ENCODE measurements around the gene PDE7B. TPM values are rescaled to one million over a fixed set of nuclear protein-coding genes. Genes with fewer than 3 reads are reported as not detected.
"Not testable (repeated sequence)": the region's sequence is repeated elsewhere in the genome, so short reads cannot be mapped to it uniquely, and the experiment has no call there.

The PDE7B gene
- total RNA-seq, 1 donor from 2014 or later, result 24.5 TPM

DNA sequence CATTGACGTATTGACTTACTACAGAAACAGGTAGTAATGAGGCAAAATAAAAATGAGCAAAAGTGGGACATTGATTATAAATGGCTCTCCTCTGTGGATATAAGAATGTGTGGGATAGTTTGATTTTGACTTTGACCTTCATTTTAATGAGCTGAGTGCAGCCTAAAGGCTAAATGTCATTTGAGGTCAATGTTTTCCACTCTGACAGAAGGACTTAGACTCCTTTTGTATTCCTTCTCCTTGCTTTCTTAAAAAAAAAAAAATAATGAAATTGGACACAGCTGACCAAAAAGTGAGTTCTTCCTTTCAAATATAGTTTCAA is 330.0 kb downstream of the PDE7B start:
- intact Hi-C loops (cut with micrococcal nuclease), result no loop called here
- peak; percentile 61 for ATAC-seq
- DNase-seq, result no peak

GRCh38 chr6:136181861-136182260 is 330.4 kb downstream of the PDE7B start:
- intact Hi-C loops (cut with micrococcal nuclease), result no loop called here
- ATAC-seq (no peak), DNase-seq (no peak)

DNA sequence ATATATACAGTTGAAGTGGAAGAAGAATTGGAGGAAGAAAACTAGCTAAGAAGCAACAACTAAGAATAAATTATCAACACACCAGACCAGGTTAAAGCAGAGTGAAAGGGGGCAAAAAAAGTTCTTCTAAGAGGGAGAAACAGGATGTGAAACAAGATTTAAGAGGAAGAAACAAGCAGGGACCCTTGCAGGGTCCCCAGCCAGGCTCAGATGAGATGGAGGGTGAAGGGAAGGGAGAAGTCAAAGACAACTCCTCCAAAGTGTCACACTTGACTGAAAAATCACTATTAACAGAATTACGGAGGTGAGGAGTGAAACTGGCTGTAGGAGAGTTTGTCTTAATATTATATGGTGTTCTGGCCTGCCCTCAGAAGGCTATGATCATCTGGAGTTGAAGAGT is 333.2 kb downstream of the PDE7B start:
- ATAC-seq (no peak), DNase-seq (no peak)
- intact Hi-C loops (cut with micrococcal nuclease), result no loop called here

GRCh38 chr6:136186363-136186762 is 334.9 kb downstream of the PDE7B start:
- intact Hi-C loops (cut with micrococcal nuclease), result no loop called here
- ATAC-seq (no peak), DNase-seq (no peak)

DNA sequence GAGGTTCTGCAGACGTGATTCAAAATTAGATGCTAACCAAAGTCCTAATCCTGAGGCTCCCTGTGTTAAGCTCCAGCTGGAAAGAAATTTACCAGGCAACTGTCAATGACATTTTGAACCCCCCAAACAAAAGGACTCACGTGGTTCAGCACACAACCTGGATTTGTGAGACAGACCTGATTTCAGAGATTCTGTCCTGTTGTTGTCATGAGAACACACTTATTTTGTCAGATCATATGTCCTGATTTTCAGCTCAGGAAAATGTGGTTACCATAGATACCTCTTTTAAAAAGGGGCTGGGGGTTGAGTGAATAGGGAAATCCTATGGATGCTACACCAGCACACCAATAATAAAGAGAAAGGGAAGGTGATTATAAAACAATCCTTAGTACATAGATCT is 337.0 kb downstream of the PDE7B start:
- ATAC-seq (no peak), DNase-seq (no peak)

GRCh38 chr6:136189104-136189503 is 337.6 kb downstream of the PDE7B start:
- ATAC-seq (no peak), DNase-seq (no peak)
- intact Hi-C loops (cut with micrococcal nuclease), result no loop called here

More for the DNA sequence above, 337.0 kb downstream of the PDE7B start:
- intact Hi-C loops (cut with micrococcal nuclease), result no loop called here

DNA sequence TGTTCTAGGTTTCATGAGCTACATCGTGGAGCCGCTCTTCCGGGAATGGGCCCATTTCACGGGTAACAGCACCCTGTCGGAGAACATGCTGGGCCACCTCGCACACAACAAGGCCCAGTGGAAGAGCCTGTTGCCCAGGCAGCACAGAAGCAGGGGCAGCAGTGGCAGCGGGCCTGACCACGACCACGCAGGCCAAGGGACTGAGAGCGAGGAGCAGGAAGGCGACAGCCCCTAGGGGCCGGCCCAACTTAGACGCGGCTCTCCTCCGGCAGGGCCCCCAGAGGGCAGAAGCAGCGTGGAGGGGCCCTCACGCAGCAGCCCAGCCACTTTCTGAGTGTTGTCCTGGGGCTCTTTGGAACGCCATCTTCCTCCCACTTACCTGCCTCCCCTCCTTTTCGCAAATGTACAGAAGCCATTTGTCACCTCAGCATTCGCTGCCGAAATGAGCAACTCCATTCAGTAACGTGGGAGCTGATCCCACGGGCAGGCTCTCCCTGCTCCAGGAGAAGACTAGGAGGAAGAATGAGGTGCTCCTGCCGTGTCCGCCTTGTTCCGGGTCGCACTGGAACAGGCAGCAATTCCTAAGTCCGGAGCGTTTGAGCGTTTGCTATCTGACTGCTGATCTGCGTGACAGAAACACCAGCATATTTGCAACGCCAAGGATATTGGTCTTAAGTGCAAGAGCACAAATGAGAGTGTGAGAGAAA is 340.3 kb downstream of the PDE7B start:
- intact Hi-C loops (cut with micrococcal nuclease), result no loop called here
- no peak for ATAC-seq
- no peak for DNase-seq

- ATAC-seq (no peak), DNase-seq (no peak)
- intact Hi-C loops (cut with micrococcal nuclease), result no loop called here
These were observed 341.4 kb downstream of the PDE7B start for GRCh38 chr6:136192902-136193301.

- intact Hi-C loops (cut with micrococcal nuclease), result no loop called here
- DNase-seq (no peak), ATAC-seq (no peak)
These were observed 350.2 kb downstream of the PDE7B start for GRCh38 chr6:136201732-136202131.

GRCh38 chr6:136208783-136209182 is 357.3 kb downstream of the PDE7B start:
- ATAC-seq, result no peak
- intact Hi-C loops (cut with micrococcal nuclease), result no loop called here
- DNase-seq, result no peak

GRCh38 chr6:136209496-136209895 is 358.0 kb downstream of the PDE7B start:
- ATAC-seq (no peak), DNase-seq (no peak)
- intact Hi-C loops (cut with micrococcal nuclease), result no loop called here

GRCh38 chr6:136210398-136211165 is 359.1 kb downstream of the PDE7B start:
- ATAC-seq (no peak), DNase-seq (no peak)
- intact Hi-C loops (cut with micrococcal nuclease), result no loop called here

DNA sequence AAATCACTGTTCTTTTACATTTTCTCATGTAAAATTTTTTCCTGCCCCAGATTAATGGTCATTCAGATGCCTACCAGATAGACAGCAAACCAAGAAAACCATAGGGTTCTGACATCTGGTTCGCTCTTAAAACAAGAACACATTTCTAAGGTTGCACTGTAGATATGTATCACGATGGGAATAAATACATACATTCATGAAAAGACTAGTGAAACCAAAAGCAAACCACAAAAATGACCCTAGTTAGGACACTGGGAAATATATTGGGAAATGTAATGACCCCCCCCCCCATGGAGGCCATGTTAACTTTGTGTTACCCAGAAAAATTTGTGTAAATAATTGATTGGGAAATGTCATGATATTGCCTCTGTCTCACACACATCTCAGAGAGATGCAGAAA is 361.1 kb downstream of the PDE7B start:
- no peak for ATAC-seq
- DNase-seq, result no peak
- intact Hi-C loops (cut with micrococcal nuclease), result no loop called here

- DNase-seq (no peak), ATAC-seq (no peak)
- intact Hi-C loops (cut with micrococcal nuclease), result no loop called here
These were observed 361.6 kb downstream of the PDE7B start for GRCh38 chr6:136213012-136213539.

DNA sequence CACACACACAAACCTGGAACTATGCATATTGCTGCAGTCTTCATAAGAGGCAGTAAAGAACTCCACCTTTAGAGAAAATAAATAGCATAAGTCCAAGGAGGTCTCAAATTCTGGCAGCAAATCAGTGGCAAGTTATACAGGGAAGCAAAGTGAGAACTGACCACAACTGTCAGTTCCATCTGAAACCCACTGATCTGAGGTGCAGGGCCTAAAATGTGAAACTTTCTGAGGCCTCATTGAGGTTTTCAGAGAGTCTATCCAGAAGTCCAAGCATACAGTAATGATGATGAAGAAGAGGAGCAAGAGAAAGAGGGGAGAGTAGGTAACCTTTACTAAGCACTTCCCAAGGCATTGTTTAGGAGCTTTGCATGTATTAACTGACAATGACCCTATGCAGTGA is 362.4 kb downstream of the PDE7B start:
- ATAC-seq (no peak), DNase-seq (no peak)
- intact Hi-C loops (cut with micrococcal nuclease), result no loop called here

DNA sequence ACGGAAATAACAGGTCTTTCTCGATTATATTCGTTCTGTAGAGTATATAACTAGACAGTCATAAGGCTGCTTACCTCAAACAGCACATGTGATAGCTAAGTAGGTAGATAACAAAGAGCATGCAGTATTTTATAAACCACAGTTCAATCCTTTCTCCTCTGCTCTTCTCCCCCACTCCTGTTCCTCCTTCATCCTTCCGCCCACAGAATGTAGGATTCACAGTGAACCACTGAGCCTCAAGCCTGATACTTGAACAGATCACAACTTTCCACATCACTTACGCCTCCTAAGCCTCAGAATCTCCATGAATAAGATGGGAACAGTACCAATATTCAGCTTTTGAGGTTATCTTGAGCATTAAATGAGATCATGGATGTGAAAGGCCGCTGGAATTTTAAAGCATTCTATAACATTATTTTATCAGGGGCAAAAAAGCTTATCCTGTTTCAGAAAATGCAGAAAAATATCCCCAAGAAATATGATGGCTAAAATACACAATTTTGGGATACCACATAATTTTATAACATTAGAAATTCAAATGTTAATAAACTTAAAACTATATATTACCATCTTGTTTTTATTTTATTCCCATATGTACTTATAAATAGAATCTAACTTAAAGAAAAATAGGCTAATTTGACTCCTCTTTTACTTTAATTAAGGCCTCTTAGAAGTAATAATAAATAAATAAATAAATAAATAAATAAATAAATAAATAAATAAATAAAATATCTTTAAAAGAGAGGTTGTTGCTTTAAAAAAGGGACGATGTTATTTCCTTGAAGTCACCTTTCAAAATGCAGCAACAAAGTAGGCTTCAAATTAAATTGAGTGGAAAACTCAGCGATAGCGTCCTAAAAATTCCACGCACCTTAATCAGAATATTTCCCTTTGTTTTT is 365.3 kb downstream of the PDE7B start:
- DNase-seq (no peak), ATAC-seq (no peak)
- intact Hi-C loops (cut with micrococcal nuclease), result no loop called here

DNA sequence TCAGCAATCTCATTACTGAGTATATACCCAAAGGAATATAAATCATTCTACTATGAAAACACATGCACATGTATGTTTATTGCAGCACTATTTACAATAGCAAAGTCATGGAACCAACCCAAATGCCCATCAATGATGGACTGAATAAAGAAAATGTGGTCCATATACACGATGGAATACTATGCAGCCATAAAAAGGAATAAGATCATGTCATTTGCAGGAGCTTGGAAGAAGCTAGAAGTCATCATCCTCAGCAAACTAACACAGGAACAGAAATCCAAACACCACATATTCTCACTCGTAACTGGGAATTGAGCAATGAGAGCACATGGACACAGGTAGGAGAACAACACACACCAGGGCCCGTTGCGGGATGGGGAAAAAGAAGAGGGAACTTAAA is 373.5 kb downstream of the PDE7B start:
- ATAC-seq, DNase-seq: not testable (repeated sequence)
- intact Hi-C loops (cut with micrococcal nuclease), result loop anchor here (5.0 kb wide), 2 partner anchors 188 to 688 kb away; no protein-coding TSS in a partner anchor

GRCh38 chr6:136225496-136225895 is 374.0 kb downstream of the PDE7B start:
- intact Hi-C loops (cut with micrococcal nuclease), result loop anchor here (5.0 kb wide), 2 partner anchors 188 to 688 kb away; no protein-coding TSS in a partner anchor
- DNase-seq, result no peak
- no peak for ATAC-seq

- intact Hi-C loops (cut with micrococcal nuclease), result loop anchor here (5.0 kb wide), 2 partner anchors 189 to 689 kb away; no protein-coding TSS in a partner anchor
- DNase-seq (peak; percentile 52), ATAC-seq (peak; percentile 88)
These were observed 374.6 kb downstream of the PDE7B start for GRCh38 chr6:136226027-136226673.
